IMR-90 (cell line): ENCODE data around the gene BAIAP2. TPM values are rescaled to one million over a fixed set of nuclear protein-coding genes. Genes with fewer than 3 reads are reported as not detected.

Experiments used
- ATAC-seq: fragments of 200-7000 bp; cut with Tn5 transposase; 2 replicates; pipeline ENCODE4 v1.9.1; 2020; ENCODE audit warnings: low read depth, mild to moderate bottlenecking, moderate library complexity
- BruUV-seq: library from RNA; stranded (reverse); fragments of 400-500 nt; replicated peaks from 2 replicates; lab custom pipeline; 2021; lab: Mats Ljungman, UMichigan
- CTCF ChIA-PET: fragments of 300-600 bp; formaldehyde crosslinking; extraction: SDS; loops from one replicate; lab custom pipeline; 2021; ENCODE audit warnings: antibody characterized with exemption; lab: Yijun Ruan, JAX
- POLR2A ChIA-PET: fragments of 300-600 bp; sonication (Branson Sonifier 250); formaldehyde crosslinking; loops from one replicate; lab custom pipeline; 2022; ENCODE audit warnings: antibody characterized with exemption; ENCODE audit not compliant: unreplicated experiment; lab: Charles Lee
- DNase-seq: peaks from one replicate; pipeline ENCODE4 v3.0.0; 2013
- H2AFZ ChIP-seq: replicated peaks from 2 replicates; pipeline ENCODE3; 2013; ENCODE audit warnings: low read length, mild to moderate bottlenecking; ENCODE audit not compliant: poor library complexity
- H2AK5ac ChIP-seq: 2 replicates; pipeline ENCODE4 v1.6.1; 2013; ENCODE audit warnings: low read depth, low read length, inconsistent platforms
- H2AK9ac ChIP-seq: replicated peaks from 2 replicates; pipeline ENCODE3; 2013; ENCODE audit warnings: mild to moderate bottlenecking, low read depth, low read length, moderate library complexity; ENCODE audit not compliant: poor library complexity
- H2BK120ac ChIP-seq: 2 replicates; pipeline ENCODE4 v1.6.1; 2013; ENCODE audit warnings: low read depth, low read length, inconsistent platforms
- H2BK15ac ChIP-seq: 3 replicates; pipeline ENCODE4 v1.6.1; 2013; ENCODE audit warnings: low read depth, low read length, inconsistent platforms
- H2BK20ac ChIP-seq: 2 replicates; pipeline ENCODE4 v1.6.1; 2013; ENCODE audit warnings: low read depth, mild to moderate bottlenecking, inconsistent platforms, low read length, moderate library complexity
- H2BK5ac ChIP-seq: 2 replicates; pipeline ENCODE4 v1.6.1; 2013; ENCODE audit warnings: mild to moderate bottlenecking, low read depth, low read length, inconsistent platforms; ENCODE audit not compliant: poor library complexity, severe bottlenecking
- H3K14ac ChIP-seq: replicated peaks from 2 replicates; pipeline ENCODE4 v1.6.1; 2013; ENCODE audit warnings: low read depth, low read length, inconsistent platforms
- H3K18ac ChIP-seq: 2 replicates; pipeline ENCODE4 v1.6.1; 2013; ENCODE audit warnings: low read depth, low read length, control low read depth
- H3K23ac ChIP-seq: 2 replicates; pipeline ENCODE4 v1.6.1; 2013; ENCODE audit warnings: low read depth, low read length, inconsistent platforms
- H3K27ac ChIP-seq: 2 replicates; pipeline ENCODE4 v1.5.1; 2013; ENCODE audit warnings: mild to moderate bottlenecking, control low read depth, low read length; ENCODE audit not compliant: insufficient read depth
- H3K27me3 ChIP-seq: 2 replicates; pipeline ENCODE4 v1.6.1; 2013; ENCODE audit warnings: low read length; ENCODE audit not compliant: control insufficient read depth, insufficient read depth
- H3K36me3 ChIP-seq: 2 replicates; pipeline ENCODE4 v1.6.1; 2013; ENCODE audit warnings: low read length, mixed read lengths; ENCODE audit not compliant: control insufficient read depth, insufficient read depth
- H3K4ac ChIP-seq: 2 replicates; pipeline ENCODE4 v1.6.1; 2013; ENCODE audit warnings: low read depth, low read length, inconsistent platforms
- H3K4me1 ChIP-seq: 2 replicates; pipeline ENCODE4 v1.6.1; 2013; ENCODE audit warnings: low read length, mixed read lengths; ENCODE audit not compliant: control insufficient read depth, insufficient read depth
- H3K4me2 ChIP-seq: 2 replicates; pipeline ENCODE4 v1.6.1; 2013; ENCODE audit warnings: low read depth, mild to moderate bottlenecking, control low read depth, low read length, moderate library complexity
- H3K4me3 ChIP-seq: 2 replicates; pipeline ENCODE4 v1.5.1; 2013; ENCODE audit warnings: low read depth, mild to moderate bottlenecking, control low read depth, low read length, moderate library complexity; ENCODE audit not compliant: insufficient read depth
- H3K56ac ChIP-seq: 2 replicates; pipeline ENCODE4 v1.6.1; 2013; ENCODE audit warnings: low read length, inconsistent platforms; ENCODE audit not compliant: insufficient read depth; ENCODE audit errors: extremely low read depth
- H3K79me1 ChIP-seq, 2 experiments: 2 replicates each; pipeline ENCODE4 v1.6.1; 2013; ENCODE audit warnings: low read length in 2 of 2, inconsistent platforms in 1 of 2, low read depth in 1 of 2
- H3K9ac ChIP-seq: 2 replicates; pipeline ENCODE4 v1.6.1; 2013; ENCODE audit warnings: low read depth, low read length, control low read depth
- H3K9me1 ChIP-seq: 2 replicates; pipeline ENCODE4 v1.6.1; 2013; ENCODE audit warnings: low read length, inconsistent platforms; ENCODE audit not compliant: insufficient read depth
- H3K9me3 ChIP-seq: 2 replicates; pipeline ENCODE4 v1.6.1; 2013; ENCODE audit warnings: low read length; ENCODE audit not compliant: control insufficient read depth, insufficient read depth
- H4K20me1 ChIP-seq: 2 replicates; pipeline ENCODE4 v1.6.1; 2013; ENCODE audit warnings: low read length, inconsistent platforms; ENCODE audit not compliant: insufficient read depth
- H4K5ac ChIP-seq: 2 replicates; pipeline ENCODE4 v1.6.1; 2013; ENCODE audit warnings: mild to moderate bottlenecking, low read depth, low read length, control low read depth
- H4K8ac ChIP-seq, 2 experiments: 2 replicates each; pipeline ENCODE4 v1.6.1; 2013; ENCODE audit warnings: low read depth in 2 of 2, low read length in 2 of 2, control low read depth in 1 of 2, inconsistent platforms in 1 of 2
- H4K91ac ChIP-seq: 2 replicates; pipeline ENCODE4 v1.6.1; 2013; ENCODE audit warnings: low read depth, low read length, inconsistent platforms; ENCODE audit not compliant: insufficient read depth
- BHLHE40 ChIP-seq: fragments of 150-350 bp; IDR thresholded peaks from 2 replicates; pipeline ENCODE4 v1.6.1; 2016; ENCODE audit warnings: mild to moderate bottlenecking, low read depth, low read length
- CEBPB ChIP-seq: IDR thresholded peaks from 2 replicates; pipeline ENCODE4 v1.6.1; 2012; ENCODE audit warnings: low read depth, low read length, improper control_type of control experiment
- CHD1 ChIP-seq: IDR thresholded peaks from 2 replicates; pipeline ENCODE4 v1.6.1; 2012; ENCODE audit warnings: low read depth, low read length, improper control_type of control experiment
- CTCF ChIP-seq: conservative IDR thresholded peaks from 2 replicates; pipeline ENCODE4 v1.5.1; 2012; ENCODE audit warnings: mild to moderate bottlenecking, low read depth, low read length, improper control_type of control experiment
- ELK1 ChIP-seq: fragments of 150-350 bp; IDR thresholded peaks from 2 replicates; pipeline ENCODE4 v1.6.1; 2016; ENCODE audit warnings: low read depth, mild to moderate bottlenecking, low read length, moderate library complexity, borderline replicate concordance
- FOS ChIP-seq: fragments of 150-350 bp; IDR thresholded peaks from 2 replicates; pipeline ENCODE4 v1.6.1; 2016; ENCODE audit warnings: low read depth, low read length
- MAZ ChIP-seq: IDR thresholded peaks from 2 replicates; pipeline ENCODE4 v1.6.1; 2012; ENCODE audit warnings: low read depth, mild to moderate bottlenecking, low read length, improper control_type of control experiment, moderate library complexity, borderline replicate concordance
- POLR2A ChIP-seq: IDR thresholded peaks from 2 replicates; pipeline ENCODE4 v1.6.1; 2012; ENCODE audit warnings: mild to moderate bottlenecking, low read depth, low read length
- RCOR1 ChIP-seq: IDR thresholded peaks from 2 replicates; pipeline ENCODE4 v1.6.1; 2012; ENCODE audit warnings: mild to moderate bottlenecking, low read length, improper control_type of control experiment; ENCODE audit not compliant: insufficient replicate concordance
- RFX5 ChIP-seq: IDR thresholded peaks from 2 replicates; pipeline ENCODE4 v1.8.0; 2012; ENCODE audit warnings: low read depth, mild to moderate bottlenecking, low read length, moderate library complexity
- SMC3 ChIP-seq: fragments of 150-350 bp; IDR thresholded peaks from 2 replicates; pipeline ENCODE4 v1.6.1; 2016; ENCODE audit warnings: low read depth, mild to moderate bottlenecking, antibody characterized with exemption, low read length, moderate library complexity
- WGBS, 2 experiments: methylation state at CpG; one replicate each; pipeline versions ENCODE4 v1.1.5 to v1.1.7; 2013; ENCODE audit warnings: missing lambda C conversion rate in 2 of 2; ENCODE audit not compliant: insufficient read length in 1 of 2; ENCODE audit errors: extremely low coverage in 2 of 2; 5-methylcytosine and 5-hydroxymethylcytosine counted together
- dilution Hi-C: fragments of 300-500 bp; cut with HindIII; formaldehyde crosslinking; loops from one replicate; pipeline ENCODE4 v1.14.3; 2018; ENCODE audit warnings: low sequenced_read_pairs; ENCODE audit not compliant: unreplicated experiment
- in situ Hi-C: fragments of 300-500 bp; cut with MboI; formaldehyde crosslinking; loops from 3 replicates; pipeline ENCODE4 v1.14.3; 2019; ENCODE audit warnings: low sequenced_read_pairs, inconsistent platforms, mixed read lengths
- intact Hi-C: fragments of 100-400 bp; cut with micrococcal nuclease; formaldehyde crosslinking; loops from 2 replicates; pipeline ENCODE4 v1.10.0; 2022
- polyA plus RNA-seq, 3 experiments: library from polyadenylated mRNA; depleted of rRNA; stranded (reverse); fragments of >200 nt; gene quantifications; 2 replicates each; pipeline ENCODE4 v1.2.3, GENCODE V29; 2012; ENCODE audit warnings: low replicate concordance in 1 of 3
- total RNA-seq: library from RNA; depleted of rRNA; stranded (reverse); fragments of >200 nt; gene quantifications from 2 replicates; pipeline ENCODE4 v1.2.3, GENCODE V29; 2012

BAIAP2 gene
- total and polyA plus RNA-seq, 2 of the 4 experiments (the other 2 are of a cell fraction): 18.3 to 32.6 TPM

- Histone ChIP-seq H2AK5ac (no peak overlapping the region), H4K20me1 (no peaks in the 10 kb centered on the region), H2AFZ (no peak overlapping the region), H3K9me1 (peaks cover 3% of the 10 kb centered on the region; the same call in 1 of the 2 replicates), H2BK20ac (no peak overlapping the region), H3K4me1 (no peaks in the 10 kb centered on the region), H3K56ac (no peak overlapping the region), H2BK15ac (no peak overlapping the region), H3K4ac (no peak overlapping the region), H3K79me1 (no peaks in the 10 kb centered on the region), H4K8ac (no peak overlapping the region), H3K36me3 (no peaks in the 10 kb centered on the region), H3K4me2 (no peak overlapping the region), H3K18ac (no peak overlapping the region), H3K27me3 (peaks cover 16% of the 10 kb centered on the region; the same call in 1 of the 2 replicates), H4K91ac (no peak overlapping the region), H3K27ac (no peak overlapping the region), H3K14ac (no peak overlapping the region), H2AK9ac (no peak overlapping the region), H3K9ac (no peak overlapping the region), H3K23ac (no peak overlapping the region), H3K4me3 (no peak overlapping the region), H3K9me3 (no peaks in the 10 kb centered on the region), H2BK120ac (no peak overlapping the region), H2BK5ac (no peak overlapping the region), H4K5ac (no peak overlapping the region)
- TF ChIP-seq SMC3 (no peak), BHLHE40 (no peak), CEBPB (no peak), RCOR1 (no peak), CTCF (no peak), ELK1 (no peak), MAZ (no peak), CHD1 (no peak), POLR2A (no peak), RFX5 (no peak), FOS (no peak)
- in situ Hi-C loops: no loop called here
- ChIA-PET POLR2A (interaction anchor here (0.5 kb wide), 1 partner anchor 358 kb away, joined by 6 read pairs; no protein-coding TSS in a partner anchor), CTCF (no interaction called here)
- intact Hi-C loops: no loop called here
- 88% methylated on average over 5 of the region's 28 CpGs; no CpG with 5 or more reads in 1 of the 2 experiments for WGBS, 2 experiments
- dilution Hi-C loops: no loop called here
- no TSS peak for BruUV-seq
- ATAC-seq (no peak), DNase-seq (no peak)
Measured at GRCh38 chr17:81134064-81134781, 99.3 kb downstream of the BAIAP2 start.
